IPS DF 6.9 (cell line): Measurements from ENCODE around the gene IL36RN.
"Not testable (repeated sequence)": the region's sequence is repeated elsewhere in the genome, so short reads cannot be mapped to it uniquely, and the experiment has no call there.

Experiments
- DNase-seq: peaks from one replicate; pipeline ENCODE4 v3.0.0-alpha.2; 2013; ENCODE audit warnings: low read depth, low spot score
- H3K27ac ChIP-seq: one replicate; pipeline ENCODE4 v1.5.1; 2013; ENCODE audit warnings: low read length, control low read depth
- H3K27me3 ChIP-seq: 2 replicates; pipeline ENCODE4 v1.6.1; 2013; ENCODE audit warnings: mild to moderate bottlenecking, low read length; ENCODE audit not compliant: control insufficient read depth, insufficient read depth
- H3K36me3 ChIP-seq: 2 replicates; pipeline ENCODE4 v1.6.1; 2013; ENCODE audit warnings: low read length; ENCODE audit not compliant: control insufficient read depth, insufficient read depth
- H3K4me1 ChIP-seq: 2 replicates; pipeline ENCODE4 v1.6.1; 2013; ENCODE audit warnings: low read length; ENCODE audit not compliant: control insufficient read depth, insufficient read depth
- H3K4me3 ChIP-seq: 2 replicates; pipeline ENCODE4 v1.5.1; 2013; ENCODE audit warnings: mild to moderate bottlenecking, low read length
- H3K9me3 ChIP-seq: 2 replicates; pipeline ENCODE4 v1.6.1; 2013; ENCODE audit warnings: low read length, inconsistent platforms; ENCODE audit not compliant: control insufficient read depth, insufficient read depth
- WGBS: extraction: QIAGEN DNeasy Blood & Tissue Kit; methylation state at CpG from one replicate; pipeline ENCODE4 v1.1.7; 2013; ENCODE audit warnings: mixed read lengths, missing lambda C conversion rate; ENCODE audit not compliant: insufficient read length, insufficient coverage; 5-methylcytosine and 5-hydroxymethylcytosine counted together

The IL36RN gene

GRCh38 chr2:113083296-113083695 is 24.3 kb downstream of the IL36RN start:
- no peaks in the 10 kb centered on the region for H3K9me3 ChIP-seq
- no peak overlapping the region for H3K4me3 ChIP-seq
- H3K27ac ChIP-seq: no peak overlapping the region
- WGBS: no CpG with 5 or more reads among the region's 8 CpGs
- no peak for DNase-seq
- no peaks in the 10 kb centered on the region for H3K36me3 ChIP-seq
- H3K27me3 ChIP-seq: no peaks in the 10 kb centered on the region
- peaks cover 2% of the 10 kb centered on the region; the same call in 1 of the 2 replicates for H3K4me1 ChIP-seq

- no CpG with 5 or more reads among the region's 5 CpGs for WGBS
- Histone ChIP-seq H3K27me3 (no peaks in the 10 kb centered on the region), H3K9me3 (no peaks in the 10 kb centered on the region), H3K4me1 (peaks cover 2% of the 10 kb centered on the region; the same call in 1 of the 2 replicates), H3K27ac (no peak overlapping the region), H3K4me3 (no peak overlapping the region), H3K36me3 (no peaks in the 10 kb centered on the region)
- DNase-seq: no peak
These were observed 25.4 kb downstream of the IL36RN start for GRCh38 chr2:113084249-113085000.

- Histone ChIP-seq H3K36me3 (no peaks in the 10 kb centered on the region), H3K27ac (no peak overlapping the region), H3K27me3 (no peaks in the 10 kb centered on the region), H3K4me1 (no peaks in the 10 kb centered on the region), H3K9me3 (no peaks in the 10 kb centered on the region), H3K4me3 (no peak overlapping the region)
- no peak for DNase-seq
- WGBS: no CpG with 5 or more reads among the region's 2 CpGs
These were observed 26.5 kb downstream of the IL36RN start for GRCh38 chr2:113085542-113085941.

- no peak for DNase-seq
- Histone ChIP-seq H3K9me3 (no peaks in the 10 kb centered on the region), H3K27ac (no peak overlapping the region), H3K27me3 (no peaks in the 10 kb centered on the region), H3K4me1 (no peaks in the 10 kb centered on the region), H3K36me3 (no peaks in the 10 kb centered on the region), H3K4me3 (no peak overlapping the region)
These were observed 29.4 kb downstream of the IL36RN start for GRCh38 chr2:113088213-113088992.

- no peak for DNase-seq
- Histone ChIP-seq H3K9me3 (no peaks in the 10 kb centered on the region), H3K36me3 (no peaks in the 10 kb centered on the region), H3K27me3 (no peaks in the 10 kb centered on the region), H3K4me3 (no peak overlapping the region), H3K4me1 (no peaks in the 10 kb centered on the region), H3K27ac (no peak overlapping the region)
These were observed 30.9 kb downstream of the IL36RN start for GRCh38 chr2:113089916-113090315.

- Histone ChIP-seq H3K4me3 (no peak overlapping the region), H3K27me3 (no peaks in the 10 kb centered on the region), H3K9me3 (no peaks in the 10 kb centered on the region), H3K4me1 (no peaks in the 10 kb centered on the region), H3K36me3 (no peaks in the 10 kb centered on the region), H3K27ac (no peak overlapping the region)
- no CpG with 5 or more reads among the region's 4 CpGs for WGBS
- DNase-seq: no peak
These were observed 32.4 kb downstream of the IL36RN start for GRCh38 chr2:113091231-113091896.

- no CpG with 5 or more reads among the region's 5 CpGs for WGBS
These were observed 34.0 kb downstream of the IL36RN start for GRCh38 chr2:113092864-113093612.

GRCh38 chr2:113093613-113093977 is 34.6 kb downstream of the IL36RN start:
- H3K4me3 ChIP-seq: no peak overlapping the region
- no peaks in the 10 kb centered on the region for H3K4me1 ChIP-seq
- no peak overlapping the region for H3K27ac ChIP-seq
- no peaks in the 10 kb centered on the region for H3K9me3 ChIP-seq
- H3K27me3 ChIP-seq: no peaks in the 10 kb centered on the region
- WGBS: no CpG with 5 or more reads among the region's 2 CpGs
- no peak for DNase-seq
- no peaks in the 10 kb centered on the region for H3K36me3 ChIP-seq

More at GRCh38 chr2:113092864-113093612, 34.0 kb downstream of the IL36RN start:
- H3K4me1 ChIP-seq: no peaks in the 10 kb centered on the region
- no peaks in the 10 kb centered on the region for H3K9me3 ChIP-seq
- H3K36me3 ChIP-seq: no peaks in the 10 kb centered on the region
- no peak overlapping the region for H3K4me3 ChIP-seq
- H3K27ac ChIP-seq: no peak overlapping the region
- H3K27me3 ChIP-seq: no peaks in the 10 kb centered on the region
- DNase-seq: no peak

GRCh38 chr2:113096306-113096705 is 37.3 kb downstream of the IL36RN start:
- DNase-seq, H3K9me3 ChIP-seq, H3K4me1 ChIP-seq, H3K27me3 ChIP-seq, H3K4me3 ChIP-seq, H3K27ac ChIP-seq, H3K36me3 ChIP-seq: not testable (repeated sequence)
- no CpG with 5 or more reads among the region's 14 CpGs for WGBS
